ENCODE results near the gene BICRAL. TPM values are rescaled to one million over a fixed set of nuclear protein-coding genes. Genes with fewer than 3 reads are reported as not detected.
"Not testable (repeated sequence)": the region's sequence is repeated elsewhere in the genome, so short reads cannot be mapped to it uniquely, and the experiment has no call there.

The BICRAL gene
- total RNA-seq, 1 donor from 2014 or later: 6.2 TPM

DNA sequence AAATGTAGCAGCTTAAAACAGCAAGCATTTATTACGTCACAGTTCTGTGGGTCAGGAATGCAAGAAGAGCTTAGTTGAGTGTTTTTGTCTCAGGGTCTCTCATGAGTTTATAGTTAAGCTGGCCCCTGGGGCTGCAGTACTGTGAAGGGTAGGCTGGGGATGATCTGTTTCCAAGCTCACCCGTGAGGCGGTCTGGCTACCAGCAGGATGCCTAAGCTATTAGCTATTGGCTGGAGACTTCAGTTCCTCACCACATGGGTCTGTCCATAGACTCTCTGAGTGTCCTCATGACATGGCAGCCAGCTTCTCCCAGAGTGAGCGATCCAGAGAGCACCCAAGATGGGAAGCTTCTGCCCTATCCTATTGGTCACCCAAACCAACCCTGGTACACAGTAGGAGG is 12.8 kb upstream of the BICRAL start:
- H3K4me3 Mint-ChIP-seq: no peak overlapping the region
- H3K4me1 Mint-ChIP-seq: peaks cover 11% of the 10 kb centered on the region
- H3K27ac Mint-ChIP-seq (ENCODE audit: unreplicated experiment): no peak overlapping the region
- TF ChIP-seq, protein P1, sequence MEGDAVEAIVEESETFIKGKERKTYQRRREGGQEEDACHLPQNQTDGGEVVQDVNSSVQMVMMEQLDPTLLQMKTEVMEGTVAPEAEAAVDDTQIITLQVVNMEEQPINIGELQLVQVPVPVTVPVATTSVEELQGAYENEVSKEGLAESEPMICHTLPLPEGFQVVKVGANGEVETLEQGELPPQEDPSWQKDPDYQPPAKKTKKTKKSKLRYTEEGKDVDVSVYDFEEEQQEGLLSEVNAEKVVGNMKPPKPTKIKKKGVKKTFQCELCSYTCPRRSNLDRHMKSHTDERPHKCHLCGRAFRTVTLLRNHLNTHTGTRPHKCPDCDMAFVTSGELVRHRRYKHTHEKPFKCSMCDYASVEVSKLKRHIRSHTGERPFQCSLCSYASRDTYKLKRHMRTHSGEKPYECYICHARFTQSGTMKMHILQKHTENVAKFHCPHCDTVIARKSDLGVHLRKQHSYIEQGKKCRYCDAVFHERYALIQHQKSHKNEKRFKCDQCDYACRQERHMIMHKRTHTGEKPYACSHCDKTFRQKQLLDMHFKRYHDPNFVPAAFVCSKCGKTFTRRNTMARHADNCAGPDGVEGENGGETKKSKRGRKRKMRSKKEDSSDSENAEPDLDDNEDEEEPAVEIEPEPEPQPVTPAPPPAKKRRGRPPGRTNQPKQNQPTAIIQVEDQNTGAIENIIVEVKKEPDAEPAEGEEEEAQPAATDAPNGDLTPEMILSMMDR (conservative IDR thresholded peaks at IDR 0.05): no peak
- no peaks in the 10 kb centered on the region for H3K9me3 Mint-ChIP-seq
- no peaks in the 10 kb centered on the region for H3K36me3 Mint-ChIP-seq (ENCODE audit: low read depth)
- H3K27me3 Mint-ChIP-seq (ENCODE audit: low read depth): peaks cover 18% of the 10 kb centered on the region
- DNase-seq (ENCODE audit: low read depth, low spot score): no peak

DNA sequence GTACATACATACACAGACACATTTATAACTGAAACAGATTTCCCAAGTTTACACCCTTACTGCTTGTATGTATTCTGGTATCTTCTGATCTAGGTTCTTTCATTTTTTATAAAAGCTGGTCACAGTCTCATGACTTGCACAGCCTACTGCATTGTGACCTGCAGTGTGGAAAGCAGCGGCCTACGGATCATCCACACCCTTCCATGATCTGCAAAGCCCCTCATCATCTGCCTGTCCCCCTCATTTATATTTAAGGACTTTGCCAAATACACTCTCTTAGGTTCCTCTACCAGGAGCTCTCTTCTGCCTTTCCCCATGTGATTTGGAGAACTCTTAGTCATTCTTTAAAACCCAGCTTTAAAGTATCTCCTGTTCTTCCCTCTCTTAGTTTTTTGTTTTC is 12.0 kb upstream of the BICRAL start:
- no peak for DNase-seq (ENCODE audit: low read depth, low spot score)
- Mint-ChIP-seq H3K27ac (ENCODE audit: unreplicated experiment) (no peak overlapping the region), H3K36me3 (ENCODE audit: low read depth) (no peaks in the 10 kb centered on the region), H3K4me1 (peaks cover 11% of the 10 kb centered on the region), H3K27me3 (ENCODE audit: low read depth) (peaks cover 18% of the 10 kb centered on the region), H3K9me3 (no peaks in the 10 kb centered on the region), H3K4me3 (no peak overlapping the region)
- TF ChIP-seq, protein P1 (conservative IDR thresholded peaks at IDR 0.05): no peak

DNA sequence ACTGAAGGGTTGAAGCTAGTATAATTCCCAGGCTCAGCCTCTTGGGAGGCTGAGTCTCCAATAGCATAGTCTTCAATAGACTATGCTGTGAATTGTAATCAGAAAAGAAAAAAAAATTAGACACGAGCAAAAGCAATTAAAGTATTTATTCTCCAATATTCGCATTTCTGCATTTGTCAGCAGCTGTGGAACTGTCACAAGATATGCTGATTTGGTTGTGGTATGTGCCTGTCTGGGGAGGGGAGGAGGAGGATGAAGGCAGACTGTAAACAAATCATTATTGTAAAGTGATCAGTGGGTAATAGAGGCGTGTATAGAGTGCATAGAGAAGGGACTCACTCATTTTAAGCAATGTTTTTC is 10.1 kb upstream of the BICRAL start:
- Mint-ChIP-seq H3K27me3 (ENCODE audit: low read depth) (peaks cover 18% of the 10 kb centered on the region), H3K4me3 (no peak overlapping the region), H3K4me1 (peaks cover 11% of the 10 kb centered on the region), H3K9me3 (no peaks in the 10 kb centered on the region), H3K27ac (ENCODE audit: unreplicated experiment) (no peak overlapping the region), H3K36me3 (ENCODE audit: low read depth) (no peaks in the 10 kb centered on the region)
- TF ChIP-seq, protein P1 (conservative IDR thresholded peaks at IDR 0.05): no peak
- DNase-seq (ENCODE audit: low read depth, low spot score): no peak

DNA sequence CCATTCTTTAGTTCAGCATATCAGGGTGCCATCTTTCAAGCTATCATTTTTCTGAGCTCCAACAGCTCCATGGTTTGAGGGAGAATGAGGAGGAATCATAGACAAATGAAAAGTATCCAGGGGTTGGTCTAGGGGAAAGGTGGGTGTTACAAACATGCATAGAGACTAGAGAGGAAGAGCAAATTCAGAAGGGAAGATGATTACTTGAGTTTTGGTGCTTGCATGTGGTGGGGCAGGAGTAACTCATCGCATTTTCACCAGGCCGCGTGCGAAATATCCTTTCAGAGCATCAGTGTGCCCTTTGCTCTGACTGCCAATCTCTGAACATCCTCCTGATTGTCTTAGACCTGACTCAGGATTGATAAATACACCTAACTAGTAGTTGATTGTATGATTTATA is 7.7 kb upstream of the BICRAL start:
- Mint-ChIP-seq H3K9me3 (no peaks in the 10 kb centered on the region), H3K27ac (ENCODE audit: unreplicated experiment) (no peak overlapping the region), H3K4me1 (peaks cover 18% of the 10 kb centered on the region), H3K27me3 (ENCODE audit: low read depth) (peaks cover 18% of the 10 kb centered on the region), H3K36me3 (ENCODE audit: low read depth) (no peaks in the 10 kb centered on the region), H3K4me3 (no peak overlapping the region)
- TF ChIP-seq, protein P1 (conservative IDR thresholded peaks at IDR 0.05): no peak
- DNase-seq (ENCODE audit: low read depth, low spot score): no peak

DNA sequence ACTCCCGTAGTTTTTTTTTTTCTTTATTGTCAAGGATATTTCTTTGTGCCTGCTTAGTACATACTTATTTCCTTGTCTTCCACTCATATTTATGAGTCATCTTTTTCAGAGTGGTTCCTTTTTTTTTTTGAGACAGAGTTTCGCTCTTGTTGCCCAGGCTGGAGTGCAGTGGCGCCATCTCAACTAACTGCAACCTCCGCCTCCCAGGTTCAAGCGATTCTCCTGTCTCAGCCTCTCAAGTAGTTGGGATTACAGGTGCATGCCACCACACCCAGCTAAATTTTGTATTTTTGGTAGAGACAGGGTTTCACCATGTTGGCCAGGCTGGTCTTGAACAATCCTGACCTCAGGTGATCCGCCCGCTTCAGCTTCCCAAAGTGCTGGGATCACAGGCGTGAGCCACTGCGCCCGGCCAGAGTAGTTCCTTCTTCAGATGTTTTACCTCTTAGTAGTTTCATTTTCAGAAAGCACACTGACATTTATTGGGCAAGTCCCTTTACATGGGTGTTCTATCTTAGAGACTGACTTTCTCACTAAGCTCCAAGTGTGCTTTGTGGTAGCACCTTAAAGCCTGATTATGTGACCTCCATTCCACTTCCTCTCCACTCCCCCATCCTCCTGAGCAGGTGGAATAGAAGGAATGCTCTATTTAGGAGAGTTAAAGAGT is 6.9 kb upstream of the BICRAL start:
- DNase-seq (ENCODE audit: low read depth, low spot score); H3K36me3 Mint-ChIP-seq (ENCODE audit: low read depth); H3K27ac Mint-ChIP-seq (ENCODE audit: unreplicated experiment); H3K4me3 Mint-ChIP-seq; H3K9me3 Mint-ChIP-seq: not testable (repeated sequence)
- Mint-ChIP-seq H3K4me1 (peaks cover 18% of the 10 kb centered on the region), H3K27me3 (ENCODE audit: low read depth) (peaks cover 18% of the 10 kb centered on the region)

DNA sequence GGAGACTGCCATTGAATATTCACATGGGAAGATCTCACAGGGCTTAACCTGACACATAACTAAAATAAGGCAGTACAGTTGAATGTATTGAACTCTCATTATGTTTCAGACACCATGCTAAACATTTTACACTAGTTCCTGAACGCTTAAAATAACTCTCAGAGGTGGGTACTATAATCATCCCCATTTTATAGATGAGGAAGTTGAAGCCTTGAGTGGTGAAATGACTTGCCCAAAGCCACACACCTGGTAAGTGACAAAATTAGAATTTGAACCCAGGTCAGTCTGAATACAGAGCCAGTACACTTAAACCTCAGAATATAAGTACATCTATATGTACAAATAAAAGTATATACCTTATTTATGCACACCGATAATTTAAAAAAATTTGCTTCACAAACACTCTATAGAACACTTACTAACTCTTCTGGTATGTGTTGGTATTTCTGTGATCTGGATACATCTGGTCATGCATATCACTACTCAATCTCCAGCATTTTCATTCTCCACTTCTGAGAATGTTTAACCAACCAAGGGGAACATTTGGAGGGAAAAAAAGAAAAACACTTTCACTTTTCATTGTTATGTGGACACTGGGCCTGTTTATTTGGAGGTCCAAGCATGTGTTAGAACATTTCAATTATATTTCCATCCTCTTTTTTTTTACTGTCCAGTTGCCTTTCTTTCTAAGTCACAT is 4.6 kb upstream of the BICRAL start:
- DNase-seq (ENCODE audit: low read depth, low spot score): no peak
- TF ChIP-seq, protein P1 (conservative IDR thresholded peaks at IDR 0.05): no peak
- H3K36me3 Mint-ChIP-seq (ENCODE audit: low read depth): no peaks in the 10 kb centered on the region
- no peak overlapping the region for H3K27ac Mint-ChIP-seq (ENCODE audit: unreplicated experiment)
- H3K4me3 Mint-ChIP-seq: peak overlapping the region; percentile 21
- peaks cover 8% of the 10 kb centered on the region for H3K27me3 Mint-ChIP-seq (ENCODE audit: low read depth)
- H3K4me1 Mint-ChIP-seq: peaks cover 13% of the 10 kb centered on the region
- H3K9me3 Mint-ChIP-seq: no peaks in the 10 kb centered on the region
